CD4-positive, alpha-beta T cell treated with Interleukin-17A for 4 hours (primary cell): ENCODE measurements around the gene ZNF599.
A peak's percentile ranks its signal among the peaks of the same experiment; 100 is the strongest.
"Not testable (repeated sequence)": the region's sequence is repeated elsewhere in the genome, so short reads cannot be mapped to it uniquely, and the experiment has no call there.

Source experiments
- DNase-seq: peaks from one replicate; pipeline ENCODE4 v3.0.0-alpha.2; 2020; ENCODE audit warnings: mixed read lengths

The ZNF599 gene

DNA sequence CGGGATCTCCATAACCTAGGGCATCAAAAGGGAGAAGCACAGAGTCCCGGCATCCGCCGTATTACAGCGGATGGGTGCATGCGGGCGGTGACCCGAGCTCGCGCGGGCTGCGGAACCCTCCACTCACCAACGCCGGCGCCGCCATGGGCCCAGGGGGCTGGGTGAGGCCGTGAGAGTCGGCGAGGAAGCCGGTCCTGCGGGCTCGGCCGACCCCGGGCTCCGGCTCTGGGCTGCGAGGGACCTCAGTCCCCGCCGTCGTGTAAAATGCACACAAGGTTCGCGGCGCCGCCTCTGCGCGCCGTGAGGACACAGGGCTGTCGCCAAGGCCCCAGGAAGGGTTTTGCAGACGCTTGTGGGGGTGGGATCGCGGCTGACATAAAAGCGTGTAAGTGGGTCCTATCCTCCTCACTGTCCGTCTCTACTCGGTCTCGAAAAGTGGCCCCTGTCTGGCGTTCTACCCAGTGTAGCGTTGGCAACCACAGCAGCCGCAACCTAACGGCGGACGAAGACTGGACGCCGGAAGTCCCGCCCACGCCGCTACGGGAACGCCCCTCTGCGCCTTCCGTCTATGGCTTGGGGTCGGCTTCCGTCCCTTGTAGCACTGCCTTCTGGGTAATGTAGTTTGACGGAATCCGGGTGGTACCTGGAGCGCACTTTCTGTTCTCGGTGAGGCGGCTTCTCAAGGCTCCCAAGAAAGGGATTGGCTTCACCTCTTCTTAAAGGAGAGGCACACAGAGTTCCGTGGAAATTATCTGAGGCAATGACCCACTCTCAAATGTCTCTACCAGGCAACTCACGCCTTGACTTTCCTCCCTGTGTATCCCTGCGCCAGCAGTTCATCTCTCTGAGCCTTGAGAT, at the start of gene ZNF599:
ZNF599 (minus strand) TSS at position 519 of the 858 bp plus-strand sequence; CDS start at position 145, 374 bp downstream.
- DNase-seq = peak; percentile 96

GRCh38 chr19:34818270-34818669, 45.3 kb upstream of the ZNF599 start:
- no peak for DNase-seq

GRCh38 chr19:34816708-34817107, 43.7 kb upstream of the ZNF599 start:
- no peak for DNase-seq

- DNase-seq = no peak
These were observed 35.6 kb upstream of the ZNF599 start for GRCh38 chr19:34808566-34808965.

DNA sequence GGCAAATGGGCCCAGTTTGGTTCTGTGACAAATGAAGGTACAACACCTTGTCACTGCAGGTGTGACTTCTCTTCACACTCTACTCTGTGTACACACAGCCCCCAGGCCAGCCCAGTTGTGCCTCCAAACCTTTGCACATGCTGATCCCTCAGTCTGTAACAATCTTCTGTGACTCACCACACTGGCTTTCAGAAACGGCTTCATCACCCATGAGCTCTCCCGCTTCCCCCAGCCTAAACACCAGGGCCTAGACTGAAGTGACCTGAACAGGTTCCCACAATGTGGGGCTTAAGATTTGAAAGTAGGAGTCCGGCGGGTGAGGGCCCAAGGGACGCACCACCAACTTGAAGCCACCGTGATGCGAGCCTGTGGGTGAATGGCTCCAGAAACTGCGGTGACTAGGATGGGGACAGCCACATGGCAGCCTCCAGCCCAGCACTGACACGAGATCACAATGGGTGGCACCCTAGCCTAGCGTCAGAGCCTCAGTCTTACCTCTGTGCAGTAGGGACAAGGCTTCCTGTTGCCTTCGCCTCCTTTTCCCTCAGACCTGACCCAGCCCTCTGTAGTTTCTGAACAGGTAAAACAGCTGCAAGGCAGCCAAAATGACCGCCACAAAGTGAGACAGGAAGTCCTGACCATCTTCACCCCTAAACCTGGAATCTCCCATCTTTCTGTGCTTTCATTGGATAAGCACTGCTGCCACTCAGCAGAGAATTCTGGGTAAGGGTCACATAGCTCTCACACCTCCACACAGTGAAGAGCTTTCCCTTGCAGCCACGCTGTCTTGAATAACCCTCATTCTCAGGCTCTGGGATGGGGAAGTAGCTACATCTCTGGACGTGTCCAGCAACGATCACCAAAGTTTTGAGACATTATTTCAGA, 34.2 kb upstream of the ZNF599 start:
- DNase-seq = no peak

DNA sequence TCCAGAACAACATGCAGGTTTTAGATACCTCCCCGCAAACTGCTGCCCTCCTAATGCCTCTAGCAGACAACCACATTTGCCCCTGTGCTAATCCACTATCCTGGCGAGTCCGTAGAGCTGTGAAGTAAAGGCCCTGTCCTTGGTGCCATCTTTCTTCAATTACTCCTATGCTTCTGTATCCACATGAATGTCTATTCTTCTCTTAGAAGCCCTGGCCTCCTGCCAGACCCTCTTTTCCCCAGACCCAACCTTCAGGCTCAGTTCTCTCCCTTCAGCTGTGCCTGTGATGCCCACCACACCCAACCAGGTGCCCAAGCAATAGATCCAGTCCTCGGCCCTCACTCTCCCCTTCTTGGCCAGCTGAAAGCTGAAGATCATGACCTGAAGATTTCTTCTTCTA, 31.1 kb upstream of the ZNF599 start:
- no peak for DNase-seq

DNA sequence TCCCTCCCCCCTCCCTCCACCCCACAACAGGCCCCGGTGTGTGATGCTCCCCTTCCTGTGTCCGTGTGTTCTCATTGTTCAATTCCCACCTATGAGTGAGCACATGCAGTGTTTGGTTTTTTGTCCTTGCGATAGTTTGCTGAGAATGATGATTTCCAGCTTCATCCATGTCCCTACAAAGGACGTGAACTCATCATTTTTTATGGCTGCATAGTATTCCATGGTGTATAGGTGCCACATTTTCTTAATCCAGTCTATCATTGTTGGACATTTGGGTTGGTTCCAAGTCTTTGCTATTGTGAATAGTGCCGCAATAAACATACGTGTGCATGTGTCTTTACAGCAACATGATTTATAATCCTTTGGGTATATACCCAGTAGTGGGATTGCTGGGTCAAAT, 23.9 kb upstream of the ZNF599 start:
- not testable (repeated sequence) for DNase-seq

DNA sequence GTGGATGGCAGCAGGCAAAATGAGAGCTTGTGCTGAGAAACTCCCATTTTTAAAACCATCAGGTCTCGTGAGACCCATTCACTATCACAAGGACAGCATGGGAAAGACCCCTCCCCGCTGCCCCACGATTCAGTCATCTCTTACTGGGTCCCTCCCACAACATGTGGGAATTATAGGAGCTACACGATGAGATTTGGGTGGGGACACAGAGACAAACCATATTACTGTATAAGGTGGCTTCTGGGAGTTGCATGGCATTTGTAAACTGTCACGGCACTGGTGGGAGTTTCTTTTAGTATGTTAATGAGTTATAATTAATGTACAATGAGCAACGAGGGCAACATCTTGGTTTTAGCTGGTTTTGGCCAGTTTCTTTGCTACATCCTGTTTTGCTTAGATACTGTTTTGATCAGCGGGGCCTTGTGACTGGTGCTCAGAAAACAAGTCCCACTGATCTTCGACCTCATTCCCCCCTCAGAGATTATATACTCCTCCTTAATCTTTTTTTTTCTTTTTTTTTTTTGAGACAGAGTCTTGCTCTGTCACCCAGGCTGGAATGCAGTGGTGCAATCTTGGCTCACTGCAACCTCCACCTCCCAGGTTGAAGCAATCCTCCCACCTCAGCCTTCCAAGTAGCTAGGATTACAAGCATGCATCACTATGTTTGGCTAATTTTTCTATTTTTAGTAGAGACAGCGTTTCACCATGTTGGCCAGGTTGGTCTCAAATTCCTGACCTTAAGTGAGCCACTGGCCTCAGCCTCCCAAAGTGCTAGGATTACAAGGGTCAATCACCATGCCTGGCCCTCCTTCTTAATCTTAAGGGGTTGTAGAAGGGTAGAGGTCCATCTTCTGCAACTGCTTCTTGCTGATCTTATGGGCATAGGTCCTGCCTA, 21.3 kb upstream of the ZNF599 start:
- no peak for DNase-seq

GRCh38 chr19:34793565-34793964, 20.6 kb upstream of the ZNF599 start:
- DNase-seq = no peak

- no peak for DNase-seq
These were observed 15.1 kb upstream of the ZNF599 start for GRCh38 chr19:34788074-34788473.

DNA sequence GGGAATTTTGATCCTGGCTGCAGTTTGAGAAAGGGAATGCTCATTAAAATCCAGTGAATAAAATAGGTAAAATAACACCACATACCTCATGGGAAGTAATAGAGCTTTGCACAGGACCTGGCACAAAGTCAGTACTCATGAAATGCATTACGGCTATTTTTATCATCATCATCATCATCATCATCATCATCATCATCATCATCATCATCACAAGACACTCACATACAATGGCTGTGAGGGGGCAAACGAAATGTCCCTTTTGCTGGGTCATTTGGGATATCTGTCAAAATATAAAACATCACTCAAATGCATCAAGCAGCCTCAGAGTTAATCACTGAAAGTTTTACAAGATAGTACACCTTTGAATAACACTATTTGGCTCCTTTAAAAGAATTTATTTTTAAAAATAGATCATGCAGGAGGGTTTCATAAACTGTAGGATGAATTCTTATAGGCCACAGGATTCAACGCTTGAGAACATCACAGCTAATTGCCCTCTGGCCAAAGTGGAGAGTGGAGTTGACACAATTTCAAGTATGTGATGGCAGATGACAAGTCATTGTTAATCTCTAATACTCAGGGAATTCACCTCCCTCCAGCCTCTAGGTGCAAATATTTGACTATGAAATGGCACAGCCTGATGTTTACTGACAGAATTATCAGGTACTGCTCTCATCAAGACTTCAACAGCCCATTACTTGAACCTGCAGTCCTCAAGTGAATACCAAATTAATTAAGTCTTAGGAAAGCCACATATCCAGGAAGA, 14.2 kb upstream of the ZNF599 start:
- DNase-seq = no peak

DNA sequence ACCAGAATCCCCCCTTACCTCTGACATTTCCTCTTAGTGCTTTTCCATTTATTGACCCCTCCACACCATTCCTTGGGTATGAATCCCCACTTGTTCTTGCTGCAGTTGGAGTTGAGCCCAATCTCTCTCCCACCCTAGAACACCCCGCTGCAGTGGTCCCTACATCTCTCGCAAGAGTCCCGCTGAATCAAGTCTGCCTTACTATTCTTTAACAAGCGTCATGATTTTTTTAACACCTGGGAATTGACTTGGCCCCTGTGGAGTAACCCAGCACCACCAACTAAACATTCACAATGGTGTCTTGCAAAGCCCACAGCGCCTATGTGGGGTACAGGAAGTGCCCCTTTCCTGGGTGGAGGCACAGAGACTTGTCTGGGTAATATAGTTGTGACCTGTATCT, 13.2 kb upstream of the ZNF599 start:
- no peak for DNase-seq

DNA sequence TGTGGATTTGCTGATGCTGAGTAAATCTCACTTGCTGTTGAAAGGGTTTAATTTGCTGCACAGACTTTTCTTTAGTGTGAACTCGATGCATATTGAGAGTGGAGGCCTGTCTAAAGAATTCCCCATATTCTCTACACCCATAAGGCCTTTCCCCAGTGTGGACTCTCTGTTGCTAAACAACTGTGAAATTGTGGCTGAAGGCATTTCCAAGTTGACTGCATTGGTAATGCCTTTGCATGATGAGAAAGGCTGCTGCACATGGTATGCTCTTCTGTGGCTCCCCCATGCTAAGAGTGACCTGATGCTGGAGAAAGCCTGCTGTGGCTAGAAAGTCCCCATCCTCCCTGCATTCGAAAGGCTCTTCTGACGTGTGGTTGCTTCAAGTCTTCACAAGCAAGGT, 6.6 kb upstream of the ZNF599 start:
- no peak for DNase-seq

DNA sequence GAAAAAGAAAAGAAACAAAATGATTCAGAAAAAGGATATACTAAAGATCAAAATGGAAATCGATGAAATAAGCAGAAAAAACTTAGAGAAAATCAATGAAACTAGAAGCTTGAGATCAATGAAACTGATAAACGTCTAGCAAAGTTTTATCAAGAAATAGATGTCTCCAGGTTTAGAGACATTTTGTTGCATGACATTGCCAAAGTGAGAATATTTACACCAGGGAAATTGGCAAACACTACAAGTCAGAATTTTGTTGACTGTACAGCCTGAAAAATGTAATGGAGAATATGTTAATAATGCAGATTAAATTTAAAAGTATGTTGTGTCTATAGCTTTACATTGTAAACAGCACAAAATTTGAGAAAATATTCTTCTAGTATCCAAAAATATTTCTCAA, 5.3 kb upstream of the ZNF599 start:
- no peak for DNase-seq

DNA sequence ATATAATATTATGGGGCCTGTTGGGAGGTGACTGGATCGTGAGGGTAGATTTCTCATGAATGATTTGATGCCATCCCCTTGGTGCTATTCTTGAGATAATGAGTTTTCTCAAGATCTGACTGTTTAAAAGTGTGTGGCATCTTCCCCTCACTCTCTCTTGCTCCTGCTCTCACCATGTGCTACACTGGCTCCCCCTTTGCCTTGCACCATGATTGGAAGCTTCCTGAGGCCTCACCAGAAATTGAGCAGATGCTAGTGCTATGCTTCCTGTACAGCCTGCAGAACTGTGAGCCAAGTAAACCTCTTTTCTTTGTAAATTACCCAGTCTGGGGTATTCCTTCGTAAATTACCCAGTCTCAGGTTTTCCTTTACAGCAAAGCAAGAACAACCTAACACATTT, 1.8 kb upstream of the ZNF599 start:
- no peak for DNase-seq

GRCh38 chr19:34773555-34773864, 495 bp upstream of the ZNF599 start:
- DNase-seq = no peak

GRCh38 chr19:34767951-34768350, 5.1 kb downstream of the ZNF599 start:
- no peak for DNase-seq

- no peak for DNase-seq
These were observed 6.6 kb downstream of the ZNF599 start for GRCh38 chr19:34766386-34766785.

DNA sequence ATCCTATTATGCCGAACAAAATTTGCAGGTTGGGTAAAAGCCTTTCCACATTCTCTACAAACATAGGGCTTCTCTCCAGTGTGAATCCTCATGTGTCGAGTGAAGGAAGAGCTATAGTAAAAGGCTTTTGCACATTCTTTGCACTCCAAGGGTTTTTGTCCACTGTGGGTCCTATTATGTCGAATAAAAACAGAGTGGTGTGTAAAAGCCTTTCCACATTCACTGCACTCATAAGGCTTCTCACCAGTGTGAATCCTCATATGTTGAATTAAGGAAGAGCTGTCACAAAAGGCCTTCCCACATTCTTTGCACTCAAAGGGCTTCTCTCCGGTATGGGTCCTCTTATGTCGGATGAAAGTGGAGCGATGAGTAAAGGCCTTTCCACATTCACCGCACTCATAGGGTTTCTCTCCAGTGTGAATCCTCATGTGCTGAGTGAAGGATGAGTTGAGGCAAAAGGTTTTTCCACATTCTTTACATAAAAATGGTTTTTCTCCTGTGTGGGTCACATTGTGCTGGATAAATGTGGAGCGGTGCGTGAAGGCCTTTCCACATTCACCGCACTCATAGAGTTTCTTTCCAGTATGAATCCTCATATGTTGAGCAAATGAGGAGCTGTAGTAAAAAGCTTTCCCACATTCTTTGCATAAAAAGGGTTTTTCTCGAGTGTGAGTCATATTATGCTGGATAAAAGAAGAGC, 13.6 kb downstream of the ZNF599 start:
- DNase-seq = no peak

- no peak for DNase-seq
These were observed 15.6 kb downstream of the ZNF599 start for GRCh38 chr19:34757441-34757840.

DNA sequence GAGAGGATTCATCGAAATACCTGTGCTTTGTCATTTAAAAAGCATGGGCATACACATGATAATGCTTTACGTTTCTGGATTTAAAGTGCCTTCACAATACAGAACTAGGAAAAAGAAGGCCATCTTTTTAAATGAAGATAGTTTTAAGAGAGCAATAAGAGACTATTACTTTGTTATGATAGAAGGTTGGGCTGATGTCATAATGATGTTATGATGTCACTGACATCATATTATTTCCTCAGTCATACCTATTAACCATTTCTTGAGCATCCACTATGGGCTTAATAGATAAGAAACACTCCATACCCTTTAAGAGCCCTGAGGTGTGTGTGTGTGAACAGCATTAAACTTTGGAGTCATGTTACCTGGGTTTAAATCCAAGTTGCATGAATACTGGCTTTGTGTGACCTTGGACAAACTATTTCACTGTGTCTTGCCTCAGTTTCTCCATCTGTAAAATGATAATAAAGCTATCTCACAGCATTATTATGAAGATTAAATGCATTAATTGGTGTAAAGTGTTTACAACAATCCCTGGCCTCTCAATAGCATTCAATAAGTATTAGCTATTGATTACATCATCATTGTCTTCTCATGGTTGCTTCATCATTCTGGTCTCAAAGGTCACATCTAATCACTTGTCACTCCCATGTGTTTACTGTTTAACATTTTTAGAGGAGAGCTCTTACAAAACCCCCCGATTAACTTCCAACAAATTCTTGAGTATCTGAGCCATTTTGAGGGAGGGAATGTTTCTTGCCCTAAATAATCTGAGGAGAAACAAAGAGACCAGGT, 27.9 kb downstream of the ZNF599 start:
- no peak for DNase-seq
